ENCODE results near the gene KRTAP1-5. TPM values are rescaled to one million over a fixed set of nuclear protein-coding genes. Genes with fewer than 3 reads are reported as not detected.

The KRTAP1-5 gene
- total and polyA plus RNA-seq, 12 donors, result not detected

GRCh38 chr17:40997361-40997760, 29.6 kb downstream of the KRTAP1-5 start:
- no peak overlapping the region for H3K4me3 ChIP-seq
- no peaks in the 10 kb centered on the region for H3K4me1 ChIP-seq (replicated peaks in 1 of 2)
- 53 to 73% (median 62%) methylated on average over 2 of the region's 2 CpGs for WGBS, 4 donors
- H3K9me3 ChIP-seq (replicated peaks in 1 of 3), result no peaks in the 10 kb centered on the region
- no peaks in the 10 kb centered on the region for H3K36me3 ChIP-seq (replicated peaks in 1 of 2)
- no peak for DNase-seq
- intact Hi-C loops (cut with DNase I), result no loop called here
- H3K27me3 ChIP-seq, result peaks cover 5% of the 10 kb centered on the region
- no peak overlapping the region for H3K27ac ChIP-seq
- TF ChIP-seq POLR2A (IDR thresholded peaks at IDR 0.05), result no peak

- Histone ChIP-seq H3K4me1 (replicated peaks in 1 of 2) (no peaks in the 10 kb centered on the region), H3K27me3 (peaks cover 5% of the 10 kb centered on the region), H3K9me3 (replicated peaks in 1 of 3) (no peaks in the 10 kb centered on the region), H3K36me3 (replicated peaks in 1 of 2) (no peaks in the 10 kb centered on the region), H3K27ac (no peak overlapping the region), H3K4me3 (no peak overlapping the region)
- 81 to 86% (median 83%) methylated on average over 4 of the region's 4 CpGs for WGBS, 4 donors
- intact Hi-C loops (cut with DNase I), result no loop called here
- TF ChIP-seq POLR2A (IDR thresholded peaks at IDR 0.05), result no peak
- TF ChIP-seq CTCF (IDR thresholded peaks at IDR 0.05), result no peak
- no peak for DNase-seq
Observed at GRCh38 chr17:40996829-40997228, 30.2 kb downstream of the KRTAP1-5 start.

GRCh38 chr17:40995116-40995515, 31.9 kb downstream of the KRTAP1-5 start:
- intact Hi-C loops (cut with DNase I), result no loop called here
- 55 to 79% (median 64%) methylated on average over 1 of the region's 1 CpG for WGBS, 4 donors
- TF ChIP-seq CTCF (IDR thresholded peaks at IDR 0.05), result no peak
- TF ChIP-seq POLR2A (IDR thresholded peaks at IDR 0.05), result no peak
- H3K27me3 ChIP-seq, result peaks cover 5% of the 10 kb centered on the region
- no peak overlapping the region for H3K4me3 ChIP-seq
- no peaks in the 10 kb centered on the region for H3K4me1 ChIP-seq (replicated peaks in 1 of 2)
- no peak for DNase-seq
- no peaks in the 10 kb centered on the region for H3K36me3 ChIP-seq (replicated peaks in 1 of 2)
- no peaks in the 10 kb centered on the region for H3K9me3 ChIP-seq (replicated peaks in 1 of 3)
- no peak overlapping the region for H3K27ac ChIP-seq

GRCh38 chr17:40993839-40994238, 33.2 kb downstream of the KRTAP1-5 start, which contains the start of gene KRTAP3-3:
Gene KRTAP3-3, minus strand, starts transcription at chr17:40994164. Its CDS starts 67 bp downstream, at chr17:40994097.
- Histone ChIP-seq H3K36me3 (replicated peaks in 1 of 2) (no peaks in the 10 kb centered on the region), H3K9me3 (replicated peaks in 1 of 3) (no peaks in the 10 kb centered on the region), H3K4me3 (no peak within 1 kb of the TSS), H3K27ac (no peak within 1 kb of the TSS), H3K27me3 (peaks cover 5% of the 10 kb centered on the region), H3K4me1 (replicated peaks in 1 of 2) (no peaks in the 10 kb centered on the region)
- no peak for TF ChIP-seq CTCF (IDR thresholded peaks at IDR 0.05)
- no peak for TF ChIP-seq POLR2A (IDR thresholded peaks at IDR 0.05)
- intact Hi-C loops (cut with DNase I), result no loop called here
- WGBS, 4 donors, result 45 to 75% (median 59%) methylated on average over 4 of the region's 4 CpGs; no CpG with 5 or more reads in 1 of the 4 donors
- DNase-seq, result no peak

GRCh38 chr17:40993084-40993483, 33.9 kb downstream of the KRTAP1-5 start:
- H3K4me3 ChIP-seq, result no peak overlapping the region
- H3K9me3 ChIP-seq (replicated peaks in 1 of 3), result no peaks in the 10 kb centered on the region
- H3K4me1 ChIP-seq (replicated peaks in 1 of 2), result no peaks in the 10 kb centered on the region
- H3K27me3 ChIP-seq, result peaks cover 5% of the 10 kb centered on the region
- 82 to 90% (median 86%) methylated on average over 2 of the region's 2 CpGs for WGBS, 4 donors
- H3K36me3 ChIP-seq (replicated peaks in 1 of 2), result no peaks in the 10 kb centered on the region
- TF ChIP-seq POLR2A (IDR thresholded peaks at IDR 0.05) (no peak), CTCF (IDR thresholded peaks at IDR 0.05) (no peak)
- no peak for DNase-seq
- H3K27ac ChIP-seq, result no peak overlapping the region
- intact Hi-C loops (cut with DNase I), result no loop called here

All from adrenal gland (tissue), 12 donors.